ENCODE results near the gene TDRD9.

- TF ChIP-seq, protein P1, sequence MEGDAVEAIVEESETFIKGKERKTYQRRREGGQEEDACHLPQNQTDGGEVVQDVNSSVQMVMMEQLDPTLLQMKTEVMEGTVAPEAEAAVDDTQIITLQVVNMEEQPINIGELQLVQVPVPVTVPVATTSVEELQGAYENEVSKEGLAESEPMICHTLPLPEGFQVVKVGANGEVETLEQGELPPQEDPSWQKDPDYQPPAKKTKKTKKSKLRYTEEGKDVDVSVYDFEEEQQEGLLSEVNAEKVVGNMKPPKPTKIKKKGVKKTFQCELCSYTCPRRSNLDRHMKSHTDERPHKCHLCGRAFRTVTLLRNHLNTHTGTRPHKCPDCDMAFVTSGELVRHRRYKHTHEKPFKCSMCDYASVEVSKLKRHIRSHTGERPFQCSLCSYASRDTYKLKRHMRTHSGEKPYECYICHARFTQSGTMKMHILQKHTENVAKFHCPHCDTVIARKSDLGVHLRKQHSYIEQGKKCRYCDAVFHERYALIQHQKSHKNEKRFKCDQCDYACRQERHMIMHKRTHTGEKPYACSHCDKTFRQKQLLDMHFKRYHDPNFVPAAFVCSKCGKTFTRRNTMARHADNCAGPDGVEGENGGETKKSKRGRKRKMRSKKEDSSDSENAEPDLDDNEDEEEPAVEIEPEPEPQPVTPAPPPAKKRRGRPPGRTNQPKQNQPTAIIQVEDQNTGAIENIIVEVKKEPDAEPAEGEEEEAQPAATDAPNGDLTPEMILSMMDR (IDR thresholded peaks at IDR 0.05): no peak
- TF ChIP-seq POLR2AphosphoS5 (IDR thresholded peaks at IDR 0.05): no peak
- no peak for TF ChIP-seq POLR2A (IDR thresholded peaks at IDR 0.05)
Observed at GRCh38 chr14:104098272-104099095, 170.2 kb downstream of the TDRD9 start.

All from stomach (tissue), 4 donors.